RWPE2 (cell line): ENCODE data around the gene CCDC40.

Experiments used
- ATAC-seq: fragments of 200-7000 bp; cut with Tn5 transposase; 3 replicates; pipeline ENCODE4 v1.9.1; 2021; ENCODE audit warnings: low read depth
- DNase-seq: peaks from one replicate; pipeline ENCODE4 v3.0.0-alpha.2; 2020; ENCODE audit warnings: low spot score
- H3K27ac ChIP-seq: fragments of 450-650 bp; 2 replicates; pipeline ENCODE4 v1.5.1; 2017; ENCODE audit warnings: mild to moderate bottlenecking; ENCODE audit not compliant: poor library complexity, severe bottlenecking
- H3K27me3 ChIP-seq: fragments of 250-450 bp; sonication (Bioruptor Pico); 2 replicates; pipeline ENCODE4 v1.5.1; 2021; ENCODE audit warnings: mild to moderate bottlenecking, moderate library complexity; ENCODE audit not compliant: insufficient read depth, poor library complexity, severe bottlenecking
- H3K36me3 ChIP-seq: fragments of 250-450 bp; sonication (Bioruptor Pico); 2 replicates; pipeline ENCODE4 v1.5.1; 2020; ENCODE audit warnings: low read depth, mild to moderate bottlenecking, moderate library complexity
- H3K4me1 ChIP-seq: fragments of 250-450 bp; sonication (Bioruptor Pico); 2 replicates; pipeline ENCODE4 v1.5.1; 2021; ENCODE audit warnings: mild to moderate bottlenecking, moderate library complexity; ENCODE audit not compliant: insufficient read depth, poor library complexity, severe bottlenecking
- H3K4me3 ChIP-seq: fragments of 250-450 bp; sonication (Bioruptor Pico); 2 replicates; pipeline ENCODE4 v1.5.1; 2021; ENCODE audit warnings: mild to moderate bottlenecking, moderate library complexity; ENCODE audit not compliant: severe bottlenecking
- H3K9me3 ChIP-seq: fragments of 250-450 bp; sonication (Bioruptor Pico); 2 replicates; pipeline ENCODE4 v1.5.1; 2021; ENCODE audit warnings: mild to moderate bottlenecking, moderate library complexity; ENCODE audit not compliant: severe bottlenecking
- CTCF ChIP-seq: fragments of 450-650 bp; IDR thresholded peaks from one replicate; pipeline ENCODE4 v1.5.1; 2017; ENCODE audit warnings: mild to moderate bottlenecking, moderate library complexity; ENCODE audit not compliant: poor library complexity, severe bottlenecking

The CCDC40 gene

DNA sequence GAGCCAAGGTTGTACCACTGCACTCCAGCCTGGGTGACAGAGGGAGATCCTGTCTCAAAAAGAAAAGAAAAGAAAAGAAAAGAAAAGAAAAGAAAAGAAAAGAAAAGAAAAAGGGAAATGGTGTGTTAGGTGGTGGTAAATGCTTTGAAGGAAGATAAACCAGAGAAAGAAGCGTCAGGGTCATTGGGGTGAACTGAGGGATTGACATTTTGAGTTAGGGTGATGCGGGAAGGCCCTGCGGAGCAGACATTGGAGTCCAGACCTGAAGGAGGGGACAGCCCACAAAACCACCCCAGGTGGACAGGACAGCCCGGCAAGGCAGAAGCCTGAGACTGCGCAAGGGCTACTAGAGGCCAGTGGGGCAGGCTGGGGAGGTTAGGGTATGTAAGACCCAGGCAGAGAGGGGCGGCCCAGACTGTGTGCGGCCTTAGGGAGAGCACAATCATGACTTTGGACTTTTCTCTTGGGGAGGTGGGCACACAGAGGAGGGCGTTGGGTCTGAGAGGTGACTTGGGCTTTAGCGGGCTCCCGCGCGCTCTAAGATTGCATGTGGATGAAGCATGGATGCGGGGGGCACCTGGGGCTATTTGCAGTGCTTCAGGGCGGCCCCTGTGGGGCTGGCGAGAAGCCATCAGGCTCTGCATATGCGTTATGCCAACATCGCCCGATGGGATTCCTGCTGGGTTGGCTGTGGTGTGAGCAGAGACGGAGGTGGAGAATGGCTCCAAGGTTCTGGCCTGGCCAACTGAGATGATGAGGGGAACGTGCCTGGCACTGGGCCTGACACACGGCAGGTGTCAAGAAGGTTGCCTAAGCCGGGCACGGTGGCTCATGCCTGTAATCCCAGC is 61.6 kb downstream of the CCDC40 start:
- Histone ChIP-seq H3K4me3 (no peak overlapping the region), H3K27ac (no peak overlapping the region), H3K4me1 (peaks cover 2% of the 10 kb centered on the region), H3K9me3 (no peaks in the 10 kb centered on the region), H3K27me3 (no peaks in the 10 kb centered on the region), H3K36me3 (no peaks in the 10 kb centered on the region)
- DNase-seq: no peak
- ATAC-seq: no peak
- no peak for TF ChIP-seq CTCF

DNA sequence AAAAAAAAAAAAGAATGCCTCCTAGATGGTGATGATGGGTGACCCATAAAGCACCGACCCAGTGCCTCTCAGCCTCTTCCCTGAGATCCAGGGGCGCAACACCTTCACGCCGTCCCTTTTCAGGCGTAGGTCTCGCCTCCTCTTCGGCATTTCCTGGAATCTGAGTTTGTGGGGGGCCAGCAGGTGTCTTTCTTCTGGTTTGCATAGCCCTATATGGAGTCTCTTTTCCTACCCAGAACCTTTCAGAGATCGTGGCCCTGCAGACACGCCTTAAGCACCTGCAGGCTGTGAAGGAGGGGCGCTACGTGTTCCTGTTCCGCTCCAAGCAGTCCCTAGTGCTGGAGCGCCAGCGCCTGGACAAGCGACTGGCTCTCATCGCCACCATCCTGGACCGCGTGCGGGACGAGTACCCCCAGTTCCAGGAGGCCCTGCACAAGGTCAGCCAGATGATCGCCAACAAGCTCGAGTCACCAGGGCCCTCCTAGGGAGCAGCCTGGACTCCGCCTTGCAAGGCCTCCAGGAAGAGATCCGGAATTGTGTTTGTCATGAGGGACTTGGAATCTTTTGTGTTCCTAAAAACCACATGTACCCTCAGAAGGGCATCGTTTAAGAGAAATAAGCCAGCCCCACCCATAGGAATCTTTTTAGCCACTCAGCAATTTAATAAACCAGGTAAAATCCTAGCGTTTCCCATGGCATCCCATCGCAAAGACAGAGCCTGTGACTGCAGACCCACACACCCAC is 63.0 kb downstream of the CCDC40 start:
- ATAC-seq (no peak), DNase-seq (no peak)
- Histone ChIP-seq H3K4me3 (no peak overlapping the region), H3K9me3 (no peaks in the 10 kb centered on the region), H3K36me3 (no peaks in the 10 kb centered on the region), H3K27me3 (no peaks in the 10 kb centered on the region), H3K4me1 (peaks cover 2% of the 10 kb centered on the region), H3K27ac (no peak overlapping the region)
- no peak for TF ChIP-seq CTCF

DNA sequence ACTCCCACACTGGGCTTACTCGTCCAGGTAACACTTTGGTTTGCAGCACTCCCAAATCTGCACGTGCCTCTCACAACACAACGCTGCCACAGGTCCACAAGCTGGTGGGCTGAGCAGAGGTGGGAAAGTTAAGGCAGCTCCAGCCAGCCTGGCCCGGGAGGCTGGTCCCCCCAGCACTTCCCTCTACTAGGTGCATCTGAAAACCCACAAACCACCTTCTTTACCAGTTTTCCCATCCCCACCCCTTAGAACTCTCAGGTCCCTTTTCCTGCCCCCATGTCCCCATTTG is 63.5 kb downstream of the CCDC40 start:
- no peak for DNase-seq

GRCh38 chr17:80101011-80101945 is 64.8 kb downstream of the CCDC40 start, which contains the start of gene GAA:
GAA (plus strand) TSS chr17:80101581; CDS start chr17:80104587, 3,006 bp downstream.
- H3K4me3 ChIP-seq: peak within 1 kb of the TSS; percentile 88
- H3K4me1 ChIP-seq: peaks cover 2% of the 10 kb centered on the region
- no peaks in the 10 kb centered on the region for H3K9me3 ChIP-seq
- peak within 1 kb of the TSS; percentile 11 for H3K27ac ChIP-seq
- ATAC-seq (peak; percentile 65), DNase-seq (peak; percentile 74)
- H3K27me3 ChIP-seq: no peaks in the 10 kb centered on the region
- peak; percentile 95 for TF ChIP-seq CTCF
- H3K36me3 ChIP-seq: no peaks in the 10 kb centered on the region

More for the DNA sequence above, 63.5 kb downstream of the CCDC40 start:
- no peak for TF ChIP-seq CTCF
- no peak overlapping the region for H3K4me3 ChIP-seq
- no peaks in the 10 kb centered on the region for H3K36me3 ChIP-seq
- H3K9me3 ChIP-seq: no peaks in the 10 kb centered on the region
- H3K27ac ChIP-seq: no peak overlapping the region
- peaks cover 2% of the 10 kb centered on the region for H3K4me1 ChIP-seq
- no peak for ATAC-seq
- H3K27me3 ChIP-seq: no peaks in the 10 kb centered on the region
